Activated gamma-delta T cell (primary cell): ENCODE data around the gene ZNF496.

Source experiments
- DNase-seq: peaks from one replicate; lab custom pipeline; 2025; lab: John Stamatoyannopoulos, UW

Gene ZNF496

DNA sequence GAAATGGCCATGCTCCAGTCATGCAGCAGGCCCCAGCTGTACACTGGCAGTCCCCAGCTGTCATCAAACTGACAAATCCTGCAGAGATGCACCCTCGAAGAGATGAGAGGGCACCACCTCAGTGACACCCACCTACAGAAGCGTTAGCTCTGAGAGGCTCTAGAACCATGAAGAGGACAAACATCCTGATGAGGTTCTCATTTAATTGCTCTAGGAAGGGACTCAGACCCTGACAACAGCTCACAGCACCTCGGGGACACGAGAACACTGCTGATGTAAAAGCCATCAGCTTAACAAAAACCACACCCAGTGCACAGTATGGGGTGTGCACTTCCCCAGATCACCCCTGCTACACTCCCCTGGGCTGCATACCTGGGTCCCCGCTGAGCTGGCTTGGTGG, 3.4 kb downstream of the ZNF496 start:
- DNase-seq: no peak

DNA sequence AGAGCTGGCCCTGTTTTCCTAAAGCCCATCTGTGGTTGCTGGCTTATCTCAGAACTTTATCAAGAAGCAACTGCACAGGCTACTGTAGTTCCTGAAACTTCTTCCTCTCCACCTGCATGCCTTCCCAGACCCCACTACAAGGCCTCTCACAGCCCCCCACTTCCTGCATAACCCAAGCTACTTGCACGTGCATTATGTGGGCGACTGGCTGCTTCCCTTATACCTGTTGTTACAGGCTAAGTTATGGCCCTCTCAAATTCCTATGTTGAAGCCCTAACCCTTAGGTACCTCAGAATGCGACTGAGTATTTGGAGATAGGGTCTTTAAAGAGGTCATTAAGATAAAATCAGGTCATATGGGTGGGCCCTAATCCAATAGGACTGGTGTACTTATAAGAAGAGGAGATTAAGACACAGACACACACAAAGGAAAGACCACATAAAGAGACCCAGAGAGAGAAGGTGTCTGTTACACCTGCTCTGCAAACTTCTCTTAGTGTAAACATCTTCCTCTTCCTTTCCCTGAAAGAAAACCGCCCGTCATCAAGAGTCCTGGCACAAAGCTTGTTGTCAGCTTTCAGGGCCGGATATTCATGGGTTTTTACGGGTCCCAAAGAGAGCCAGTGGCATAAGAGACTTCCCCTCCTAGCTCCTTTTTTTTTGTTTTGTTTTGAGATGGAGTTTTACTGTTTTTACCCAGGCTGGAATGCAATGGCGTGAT, 5.1 kb downstream of the ZNF496 start:
- DNase-seq: no peak

DNA sequence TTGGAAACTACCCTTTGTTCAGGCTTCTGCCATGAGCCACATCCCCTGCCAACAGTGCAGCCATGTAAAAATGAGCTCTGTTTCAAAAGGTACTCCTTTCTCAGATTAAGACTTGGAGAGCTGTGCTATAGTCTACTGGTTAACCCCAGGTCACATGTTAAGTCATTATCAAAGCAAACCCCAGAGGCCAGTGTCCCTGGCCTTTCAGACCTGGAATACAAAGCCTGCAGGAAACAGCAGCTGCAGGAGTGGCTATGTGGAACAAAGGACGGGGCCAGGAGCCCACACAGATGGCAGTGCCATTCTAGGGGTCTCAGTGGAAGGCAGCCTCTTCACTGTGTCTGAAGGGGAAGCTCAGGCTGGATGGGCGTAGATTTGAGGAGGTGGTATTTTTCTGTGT, 6.7 kb downstream of the ZNF496 start:
- no peak for DNase-seq

DNA sequence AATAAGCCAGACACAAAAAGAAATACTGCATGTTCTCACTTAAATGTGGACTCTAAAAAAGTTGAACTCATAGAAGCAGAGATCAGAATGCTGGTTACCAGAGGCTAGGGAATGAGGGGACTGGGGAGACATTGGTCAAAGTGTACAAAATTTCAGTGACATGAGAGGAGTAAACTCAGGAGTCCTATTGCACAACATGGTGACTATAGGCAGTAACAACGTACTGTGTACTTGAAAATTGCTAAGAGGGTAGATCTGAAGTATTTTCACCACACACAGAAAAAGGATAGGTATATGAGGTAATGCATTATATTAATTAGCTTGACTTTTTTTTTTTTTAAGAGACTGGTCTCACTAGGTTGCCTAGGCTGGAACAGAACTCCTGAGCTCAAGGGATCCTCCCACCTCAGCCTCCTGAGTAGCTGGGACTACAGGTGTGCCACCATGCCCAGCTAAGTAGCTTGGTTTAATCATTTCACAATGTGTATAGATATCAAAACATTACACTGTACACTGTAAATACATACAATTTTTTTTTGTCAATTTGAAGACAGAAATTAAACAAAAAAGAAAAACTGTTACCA, 7.4 kb downstream of the ZNF496 start:
- DNase-seq: no peak

DNA sequence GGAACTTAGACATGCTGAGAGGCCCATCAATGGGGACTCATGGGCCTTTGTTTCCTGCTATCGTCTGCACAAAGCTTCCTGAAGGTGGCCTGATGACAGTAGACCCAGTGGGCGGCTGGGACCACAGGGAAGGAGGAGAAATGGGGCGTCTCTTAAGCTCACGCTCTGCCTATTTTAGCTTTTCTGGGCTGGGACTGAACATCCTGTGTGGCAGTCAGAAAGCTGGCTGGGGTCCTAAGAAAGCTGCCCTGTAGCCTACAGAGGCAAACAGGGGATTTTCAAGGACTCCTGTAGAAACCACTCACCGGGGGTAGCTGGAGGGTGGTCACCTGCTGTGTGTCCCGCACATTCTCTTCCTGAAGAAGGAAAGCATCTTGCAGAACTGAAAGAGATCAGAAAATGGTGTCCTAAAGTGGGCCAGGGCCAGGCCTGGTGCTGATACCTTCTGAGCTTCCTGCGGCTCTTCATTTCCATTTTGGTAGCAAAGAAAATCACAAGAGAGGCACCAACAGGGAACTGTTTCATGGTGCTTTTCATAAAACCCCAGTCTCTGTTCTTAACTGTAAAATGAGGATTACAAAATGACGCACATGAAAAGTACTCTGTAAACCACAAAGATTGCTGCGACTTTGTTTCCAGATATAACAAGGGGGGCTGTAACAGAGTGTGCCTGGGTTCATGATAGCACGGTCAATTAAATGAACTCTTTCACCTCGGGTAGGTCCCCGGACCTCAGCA, 8.6 kb downstream of the ZNF496 start:
- DNase-seq: no peak

DNA sequence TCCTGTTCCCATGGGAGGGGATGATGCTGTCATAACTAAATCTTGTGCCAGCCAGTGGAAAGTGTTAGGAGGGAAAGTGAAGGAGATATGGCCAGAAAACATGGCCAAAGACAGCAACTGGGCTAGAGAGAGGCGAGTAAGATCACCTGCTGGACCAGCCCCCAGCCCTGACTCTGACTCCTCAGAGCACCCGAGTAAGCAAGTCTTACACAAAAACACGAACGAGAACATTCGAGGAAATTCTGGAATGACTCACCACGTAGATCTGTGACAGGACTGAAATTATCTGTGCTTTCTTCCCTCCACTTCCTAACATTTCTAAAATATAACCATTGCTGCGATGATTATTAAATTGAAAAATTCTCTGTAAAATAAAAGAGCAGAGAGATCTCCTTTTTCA, 9.2 kb downstream of the ZNF496 start:
- no peak for DNase-seq

DNA sequence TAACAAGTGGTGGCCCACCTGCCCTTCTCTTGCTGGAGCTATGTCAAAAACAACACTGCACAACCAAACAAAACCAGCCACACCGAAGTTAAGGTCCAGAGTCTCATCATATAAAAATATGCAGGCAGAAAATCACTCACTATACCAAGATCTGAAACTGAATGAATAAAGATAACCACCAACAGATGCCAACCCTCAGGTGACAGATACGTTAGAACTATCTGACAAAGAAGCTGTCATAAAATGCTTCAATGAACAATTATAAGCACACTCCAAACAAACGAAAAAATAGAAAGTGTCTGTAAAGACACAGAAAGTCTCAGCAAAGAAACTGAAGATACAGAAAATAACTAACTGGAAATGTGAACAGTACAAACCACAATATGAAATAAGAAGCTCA, 14.0 kb downstream of the ZNF496 start:
- no peak for DNase-seq

DNA sequence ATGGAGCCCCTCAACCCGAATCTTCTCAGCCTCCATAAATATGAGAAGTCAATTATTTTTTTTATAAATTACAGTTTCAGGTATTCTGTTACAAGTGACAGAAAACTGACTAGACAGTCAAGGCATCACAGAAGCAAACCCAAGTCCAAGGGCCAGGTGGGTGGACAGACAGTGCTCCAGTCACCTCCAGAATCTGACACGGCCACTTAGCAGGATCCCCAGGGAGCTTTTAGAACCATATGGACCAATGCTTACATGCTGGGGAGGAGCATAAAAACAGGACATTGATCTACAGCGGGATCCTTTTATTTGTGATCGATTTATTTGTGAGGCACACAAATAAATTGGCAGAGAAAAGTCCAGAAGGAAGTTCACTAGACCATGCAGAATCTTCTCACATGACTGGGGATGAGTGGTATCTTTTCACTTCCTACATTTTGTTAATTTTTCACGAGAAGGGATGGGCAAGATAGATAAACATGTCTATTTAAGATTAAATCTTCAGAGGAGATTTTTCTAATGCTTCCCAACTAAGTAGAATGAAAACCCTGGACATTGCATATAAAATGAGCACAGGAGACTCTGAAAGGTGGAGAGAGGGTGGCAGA, 15.0 kb downstream of the ZNF496 start:
- DNase-seq: no peak

DNA sequence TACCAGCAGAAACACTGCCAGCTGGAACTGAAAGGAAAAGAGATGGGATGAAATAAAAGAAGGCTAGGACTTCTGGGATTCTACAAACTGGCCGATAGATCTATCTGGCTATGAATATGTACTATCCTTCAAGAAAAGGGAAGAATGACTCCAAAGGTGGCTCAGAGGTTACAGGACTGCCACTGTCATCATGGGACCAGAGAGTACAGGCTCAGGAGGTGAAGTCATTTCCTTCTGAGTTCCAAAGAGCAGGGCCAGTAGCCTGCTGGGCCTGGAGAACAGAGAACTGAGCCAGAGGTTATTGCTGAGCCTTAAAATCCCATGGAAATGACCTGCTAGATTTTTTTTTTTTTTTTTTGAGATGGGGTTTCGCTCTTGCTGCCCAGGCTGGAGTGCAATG, 27.6 kb downstream of the ZNF496 start:
- DNase-seq: no peak

DNA sequence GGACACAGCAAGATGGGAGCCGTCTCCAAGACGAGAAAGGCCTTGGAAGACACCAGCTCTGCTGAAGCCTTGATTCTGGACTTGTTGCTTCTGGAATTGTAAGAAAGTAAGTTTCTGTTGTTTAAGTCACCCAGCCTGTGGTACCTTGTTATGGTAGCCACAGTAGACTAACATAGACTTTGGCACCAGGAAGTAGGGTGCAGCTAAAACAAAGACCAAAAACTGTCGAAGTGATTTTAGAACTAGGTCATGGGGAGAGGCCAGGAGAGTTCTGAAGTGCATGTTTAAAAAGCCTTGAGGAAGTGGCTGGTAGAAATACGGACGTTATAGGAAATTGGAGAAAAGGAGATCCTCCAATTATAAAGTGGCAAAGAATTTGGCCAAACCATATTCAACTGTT, 28.5 kb downstream of the ZNF496 start:
- DNase-seq: no peak

DNA sequence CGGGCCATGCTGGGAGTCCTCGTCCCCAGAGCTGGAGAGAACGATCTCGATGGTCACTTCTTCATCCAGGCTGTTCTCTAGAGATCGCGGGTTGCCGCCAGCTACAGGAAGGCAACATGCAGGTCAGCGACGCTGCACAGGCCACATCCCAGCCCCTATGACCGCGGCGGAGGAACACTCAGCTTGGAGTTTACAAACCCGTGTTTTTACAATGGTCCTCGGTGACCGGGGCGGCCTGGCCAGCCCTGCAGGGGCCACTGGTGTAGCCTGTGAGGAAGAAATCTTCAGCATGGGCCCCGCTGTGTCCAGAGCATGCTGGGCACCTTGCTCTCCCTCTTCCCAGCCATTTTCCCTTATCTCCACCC, 30.5 kb downstream of the ZNF496 start:
- DNase-seq: no peak

DNA sequence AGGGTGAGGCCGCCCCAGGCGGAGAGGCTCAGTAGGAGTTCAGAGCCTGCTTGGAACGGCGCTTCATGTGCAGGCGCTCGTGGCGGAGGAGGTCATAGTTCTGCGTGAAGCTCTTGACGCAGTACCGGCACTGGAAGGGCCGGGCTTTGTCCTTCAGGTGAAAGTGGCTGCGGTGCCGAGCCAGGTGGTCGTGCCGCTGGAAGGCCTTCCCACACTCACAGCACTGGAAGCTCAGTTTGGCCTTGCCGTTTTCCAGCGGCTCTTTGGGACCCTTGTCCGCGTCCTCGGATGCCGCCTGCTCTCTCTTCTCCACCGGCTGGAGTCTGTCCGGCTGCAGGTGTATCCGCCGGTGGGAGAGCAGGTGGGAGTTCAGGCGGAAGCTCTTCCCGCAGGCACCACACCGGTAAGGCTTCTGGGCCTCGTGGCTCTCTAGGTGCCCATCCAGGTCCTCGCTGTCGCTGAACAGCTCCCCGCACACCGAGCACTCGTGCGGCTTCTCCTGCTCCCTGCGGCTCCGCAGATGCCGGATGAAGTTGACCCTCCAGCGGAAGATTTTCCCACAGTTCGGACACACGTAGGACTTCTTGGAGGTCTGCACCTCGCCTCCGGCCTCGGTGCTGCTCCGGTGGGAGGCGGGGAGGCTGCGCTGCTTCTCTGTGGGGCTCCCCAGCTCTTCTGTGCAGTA, 31.0 kb downstream of the ZNF496 start:
- no peak for DNase-seq

DNA sequence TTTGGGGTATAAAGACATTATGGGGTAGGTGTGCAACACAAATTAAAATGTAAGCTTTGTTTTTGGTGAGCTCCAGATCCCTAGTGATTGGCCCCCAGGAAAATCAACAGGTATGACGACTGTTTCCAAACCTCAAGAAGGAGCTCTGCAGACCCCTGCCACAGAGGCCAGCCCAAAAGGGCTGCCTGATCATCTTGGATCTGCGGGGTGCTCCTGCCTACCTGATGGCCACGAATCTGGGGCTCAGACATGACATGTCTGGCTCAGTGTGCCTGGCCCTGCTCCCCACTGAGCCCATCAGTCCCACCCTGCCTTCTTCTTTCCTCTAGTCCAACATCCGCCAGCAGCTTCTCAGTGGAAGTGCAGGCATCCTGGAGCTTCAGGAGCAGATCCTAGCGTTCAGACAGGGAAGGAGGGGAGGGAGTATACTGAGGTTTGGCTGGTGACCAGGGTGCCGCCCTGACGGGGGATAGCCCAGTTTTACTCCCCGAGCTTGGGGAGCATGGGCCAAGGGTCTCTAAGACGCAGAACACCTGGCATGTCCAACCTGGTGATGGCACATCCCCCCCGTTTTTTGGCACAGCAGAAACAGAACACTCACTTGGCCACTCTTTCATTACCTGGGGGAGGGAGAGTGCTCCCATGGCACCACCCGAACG, 31.8 kb downstream of the ZNF496 start:
- DNase-seq: no peak

DNA sequence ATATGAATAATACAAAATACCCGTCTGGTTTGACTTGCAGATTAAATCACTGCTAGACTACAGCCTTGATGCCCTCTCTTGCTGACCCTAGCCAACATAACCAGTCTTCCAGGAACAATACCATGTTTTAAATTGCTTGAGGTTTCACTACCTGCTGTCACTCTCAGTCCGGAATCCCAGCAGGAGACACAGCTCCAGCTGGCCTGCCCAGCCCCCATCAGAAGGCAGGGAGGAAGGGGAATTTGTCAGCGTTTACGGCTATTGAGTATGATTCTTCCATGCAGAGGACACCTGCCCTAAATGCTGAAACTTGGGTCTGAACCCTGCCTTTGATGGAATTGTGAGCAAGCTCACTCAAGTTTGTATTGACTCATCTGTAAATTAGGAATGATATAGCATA, 33.0 kb downstream of the ZNF496 start:
- DNase-seq: no peak

DNA sequence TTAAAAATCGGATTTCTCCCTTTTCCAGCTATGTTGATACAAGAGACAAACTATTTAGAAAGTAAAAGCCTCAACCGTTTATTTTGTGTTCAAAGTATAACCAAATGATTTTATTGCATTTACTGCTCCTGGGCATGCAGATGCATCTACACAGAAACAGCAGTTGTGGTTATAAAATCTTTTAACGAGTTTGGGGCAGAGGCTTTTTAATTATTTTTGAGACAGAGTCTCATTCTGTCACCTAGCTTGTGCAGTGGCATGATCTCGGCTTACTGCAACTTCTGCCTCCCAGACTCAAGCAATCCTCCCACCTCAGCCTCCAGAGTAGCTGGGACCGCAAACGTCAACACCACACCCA, 33.6 kb downstream of the ZNF496 start:
- no peak for DNase-seq

DNA sequence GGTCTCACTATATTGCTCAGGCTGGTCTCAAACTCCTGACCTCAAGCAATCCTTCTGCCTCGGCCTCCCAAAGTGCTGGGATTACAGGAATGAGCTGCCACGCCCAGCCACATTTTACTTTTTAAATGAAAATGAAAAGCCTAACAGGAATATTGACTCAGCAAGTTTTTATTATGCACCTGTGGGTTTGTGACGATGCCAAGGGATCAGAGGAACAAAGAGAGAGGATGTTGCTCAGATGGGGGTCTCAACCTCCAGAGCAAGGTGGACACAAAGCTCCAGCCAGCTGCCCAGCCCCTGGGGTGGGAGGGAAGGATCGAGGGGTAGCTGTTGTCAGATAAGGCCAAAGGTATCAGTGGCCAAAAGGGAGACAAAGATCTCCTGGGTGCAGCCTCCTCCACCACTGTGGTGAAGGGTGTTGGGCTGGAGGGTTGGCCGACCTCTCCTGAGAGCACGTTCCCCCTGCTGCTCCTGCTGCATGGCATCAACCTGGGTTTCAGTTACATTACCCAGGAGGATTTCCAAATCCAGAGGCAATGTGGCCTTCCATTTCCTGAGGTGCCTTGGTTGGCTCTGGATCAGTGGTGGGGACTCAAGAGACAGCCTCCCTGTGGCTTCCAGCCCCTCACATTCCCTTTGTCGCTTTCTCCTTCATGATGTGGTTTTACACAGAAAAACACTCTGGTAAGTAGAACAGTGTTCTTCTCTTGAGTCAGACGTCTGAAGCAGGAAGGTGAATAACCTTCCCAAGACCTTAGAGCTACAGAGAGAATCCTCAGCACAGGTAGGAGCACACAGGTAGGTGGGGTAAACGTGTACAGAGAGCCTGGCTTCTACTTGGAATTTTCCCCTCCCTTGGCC, 34.2 kb downstream of the ZNF496 start:
- DNase-seq: no peak

DNA sequence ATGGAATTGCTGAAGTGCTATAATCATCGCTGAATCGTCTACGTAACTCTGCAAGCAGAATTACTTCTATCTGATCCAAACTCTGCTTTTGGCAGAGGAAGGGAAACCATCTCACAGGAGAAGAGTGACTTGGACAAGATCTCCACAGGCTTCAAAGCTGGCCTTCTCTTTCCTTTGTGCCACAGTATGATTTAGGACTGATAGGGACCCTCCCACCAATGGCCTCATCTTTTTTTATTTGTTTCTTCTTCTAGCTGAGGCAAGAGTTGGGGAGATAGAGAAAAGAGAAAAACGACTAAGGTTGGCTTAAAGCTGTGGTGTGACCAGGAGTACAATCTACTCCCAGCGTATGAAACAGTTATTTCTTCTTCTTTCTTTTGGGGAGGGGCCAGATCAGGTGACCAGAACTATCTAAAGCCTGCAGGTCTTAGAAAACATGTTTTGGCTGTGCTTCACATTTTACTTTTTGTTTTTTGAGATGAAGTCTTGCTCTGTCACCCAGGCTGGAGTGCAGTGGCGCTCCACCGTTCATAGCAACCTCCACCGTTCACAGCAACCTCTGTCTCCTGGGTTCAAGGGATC, 35.0 kb downstream of the ZNF496 start:
- DNase-seq: no peak

DNA sequence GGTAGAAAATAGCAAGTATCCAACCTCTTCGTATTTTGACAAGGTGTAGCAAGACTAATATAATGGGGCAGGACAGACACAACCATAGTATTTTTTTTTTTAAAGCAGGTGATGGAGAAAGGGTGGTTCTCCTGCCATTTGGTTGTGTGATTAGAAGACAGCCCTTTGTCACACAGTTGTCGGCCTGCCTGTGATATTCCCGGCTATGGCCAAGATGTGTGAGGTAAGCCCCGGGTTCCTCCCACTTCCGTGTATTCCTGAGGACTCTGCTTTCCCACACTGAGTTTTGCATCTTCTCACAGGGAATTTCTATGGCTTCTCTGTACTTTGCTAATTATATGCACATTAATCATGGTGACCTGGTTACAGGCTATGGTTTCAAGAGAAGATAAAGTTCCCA, 35.9 kb downstream of the ZNF496 start:
- DNase-seq: no peak

DNA sequence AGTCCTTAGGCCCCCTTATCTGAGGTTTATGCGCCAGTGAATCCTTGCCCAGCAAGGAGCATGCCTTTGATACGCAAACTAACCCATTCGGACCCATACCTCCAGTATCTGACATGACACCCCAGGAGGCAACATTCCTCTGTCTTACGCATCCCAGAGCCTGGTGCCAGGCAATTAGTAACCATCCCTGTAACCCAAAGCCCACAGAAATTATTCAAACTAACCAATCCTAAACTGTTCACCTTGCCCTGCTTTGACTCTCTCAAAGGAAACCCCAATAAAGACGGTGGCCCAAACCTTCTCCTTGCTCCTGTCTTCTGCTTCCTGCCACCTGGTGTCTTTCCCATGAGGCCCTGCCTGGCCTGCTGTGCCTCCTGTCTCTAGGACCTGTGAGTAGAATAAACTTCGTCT, 36.4 kb downstream of the ZNF496 start:
- DNase-seq: no peak

DNA sequence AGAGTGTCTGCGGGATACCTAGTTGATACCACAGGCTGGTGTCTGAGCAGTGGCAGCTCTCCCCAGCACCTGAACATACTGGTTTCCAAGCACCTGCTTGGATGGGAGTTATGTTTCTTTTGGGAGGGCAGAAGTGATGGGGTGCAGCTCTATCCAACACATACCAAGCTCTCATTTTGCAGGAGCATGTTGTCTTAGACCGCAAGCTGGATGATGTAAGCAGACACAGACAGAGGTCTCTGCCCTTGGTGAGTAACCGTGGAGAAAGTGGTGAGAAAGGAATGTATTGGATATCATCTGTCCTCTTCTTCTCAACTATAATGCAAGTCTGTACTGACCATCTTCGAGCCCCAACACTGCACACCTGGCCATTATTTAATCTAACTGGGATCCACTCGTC, 37.4 kb downstream of the ZNF496 start:
- no peak for DNase-seq

DNA sequence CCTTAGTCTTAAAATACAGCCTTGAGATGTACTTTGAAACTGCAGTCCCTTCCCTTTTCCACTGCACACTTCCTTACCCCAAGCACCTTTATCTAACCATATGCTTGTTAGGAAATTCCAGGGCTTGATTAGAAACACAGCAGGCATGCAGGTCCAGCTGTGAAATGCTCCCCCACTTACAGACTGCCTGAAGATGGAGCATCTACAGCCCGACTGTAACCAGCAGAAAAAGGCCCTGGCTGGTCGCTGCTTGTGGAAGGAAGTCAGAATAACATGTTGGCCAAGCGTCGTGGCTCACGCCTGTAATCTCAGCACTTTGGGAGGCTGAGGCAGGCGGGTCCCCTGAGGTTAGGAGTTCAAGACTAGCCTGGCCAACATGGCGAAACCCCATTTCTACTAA, 38.6 kb downstream of the ZNF496 start:
- DNase-seq: no peak
